HCT116 (cell line): Measurements from ENCODE around the gene ST6GALNAC2.

ENCODE experiments used
- ATF3 ChIP-seq: IDR thresholded peaks from 2 replicates; pipeline ENCODE4 v1.6.1; 2012
- EGR1 ChIP-seq: IDR thresholded peaks from 2 replicates; pipeline ENCODE4 v1.6.1; 2012; ENCODE audit warnings: low read depth
- EZH2 ChIP-seq: fragments of 200-600 bp; sonication (generic); IDR thresholded peaks from 2 replicates; pipeline ENCODE4 v1.6.1; 2017; ENCODE audit warnings: antibody characterized with exemption, mixed run types
- MAX ChIP-seq: IDR thresholded peaks from 2 replicates; pipeline ENCODE4 v1.6.1; 2012
- POLR2A ChIP-seq: IDR thresholded peaks from 2 replicates; pipeline ENCODE4 v1.7.0; 2011; ENCODE audit warnings: borderline replicate concordance; ENCODE audit not compliant: insufficient read depth, insufficient read length; ENCODE audit errors: extremely low read depth
- POLR2AphosphoS5 ChIP-seq: IDR thresholded peaks from 2 replicates; pipeline ENCODE4 v1.6.1; 2011; ENCODE audit warnings: mild to moderate bottlenecking, low read depth, low read length, moderate library complexity
- RAD21 ChIP-seq: IDR thresholded peaks from 2 replicates; pipeline ENCODE4 v1.6.1; 2012; ENCODE audit warnings: low read depth, mild to moderate bottlenecking
- YY1 ChIP-seq: IDR thresholded peaks from 2 replicates; pipeline ENCODE4 v1.6.1; 2011; ENCODE audit warnings: low read length, low read depth, moderate library complexity, mild to moderate bottlenecking; ENCODE audit not compliant: insufficient replicate concordance; ENCODE audit errors: extremely low read depth
- TF ChIP-seq, protein P1 (sequence below), 3 experiments: fragments of 200-600 bp in 1 of 3; sonication (generic) in 1 of 3; IDR thresholded peaks in 2 of 3; conservative IDR thresholded peaks in 1 of 3; 2 replicates each; pipeline ENCODE4 v1.5.1; 2012 to 2017; ENCODE audit warnings: low read depth in 2 of 3, low read length in 2 of 3, antibody characterized with exemption in 1 of 3, borderline replicate concordance in 1 of 3, control low read depth in 1 of 3, mild to moderate bottlenecking in 1 of 3, mixed read lengths in 1 of 3, mixed run types in 1 of 3, moderate library complexity in 1 of 3; ENCODE audit not compliant: insufficient read depth in 1 of 3
- TF ChIP-seq, protein P2 (sequence below): IDR thresholded peaks from 2 replicates; pipeline ENCODE4 v1.6.1; 2012; ENCODE audit warnings: low read depth

GRCh38 chr17:76524598-76525512 is 60.8 kb downstream of the ST6GALNAC2 start:
- TF ChIP-seq, protein P1, sequence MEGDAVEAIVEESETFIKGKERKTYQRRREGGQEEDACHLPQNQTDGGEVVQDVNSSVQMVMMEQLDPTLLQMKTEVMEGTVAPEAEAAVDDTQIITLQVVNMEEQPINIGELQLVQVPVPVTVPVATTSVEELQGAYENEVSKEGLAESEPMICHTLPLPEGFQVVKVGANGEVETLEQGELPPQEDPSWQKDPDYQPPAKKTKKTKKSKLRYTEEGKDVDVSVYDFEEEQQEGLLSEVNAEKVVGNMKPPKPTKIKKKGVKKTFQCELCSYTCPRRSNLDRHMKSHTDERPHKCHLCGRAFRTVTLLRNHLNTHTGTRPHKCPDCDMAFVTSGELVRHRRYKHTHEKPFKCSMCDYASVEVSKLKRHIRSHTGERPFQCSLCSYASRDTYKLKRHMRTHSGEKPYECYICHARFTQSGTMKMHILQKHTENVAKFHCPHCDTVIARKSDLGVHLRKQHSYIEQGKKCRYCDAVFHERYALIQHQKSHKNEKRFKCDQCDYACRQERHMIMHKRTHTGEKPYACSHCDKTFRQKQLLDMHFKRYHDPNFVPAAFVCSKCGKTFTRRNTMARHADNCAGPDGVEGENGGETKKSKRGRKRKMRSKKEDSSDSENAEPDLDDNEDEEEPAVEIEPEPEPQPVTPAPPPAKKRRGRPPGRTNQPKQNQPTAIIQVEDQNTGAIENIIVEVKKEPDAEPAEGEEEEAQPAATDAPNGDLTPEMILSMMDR (IDR thresholded peaks at IDR 0.05 in 2 of 3, conservative IDR thresholded peaks at IDR 0.05 in 1 of 3; ENCODE audit: borderline replicate concordance in 1 of 3, insufficient read depth in 1 of 3, low read depth in 2 of 3, low read length in 2 of 3) = no peak
- TF ChIP-seq RAD21 (no peak), MAX (no peak), ATF3 (no peak), POLR2AphosphoS5 (no peak), POLR2A (peak; percentile 39), EGR1 (no peak), EZH2 (no peak), YY1 (no peak)
- TF ChIP-seq, protein P2, sequence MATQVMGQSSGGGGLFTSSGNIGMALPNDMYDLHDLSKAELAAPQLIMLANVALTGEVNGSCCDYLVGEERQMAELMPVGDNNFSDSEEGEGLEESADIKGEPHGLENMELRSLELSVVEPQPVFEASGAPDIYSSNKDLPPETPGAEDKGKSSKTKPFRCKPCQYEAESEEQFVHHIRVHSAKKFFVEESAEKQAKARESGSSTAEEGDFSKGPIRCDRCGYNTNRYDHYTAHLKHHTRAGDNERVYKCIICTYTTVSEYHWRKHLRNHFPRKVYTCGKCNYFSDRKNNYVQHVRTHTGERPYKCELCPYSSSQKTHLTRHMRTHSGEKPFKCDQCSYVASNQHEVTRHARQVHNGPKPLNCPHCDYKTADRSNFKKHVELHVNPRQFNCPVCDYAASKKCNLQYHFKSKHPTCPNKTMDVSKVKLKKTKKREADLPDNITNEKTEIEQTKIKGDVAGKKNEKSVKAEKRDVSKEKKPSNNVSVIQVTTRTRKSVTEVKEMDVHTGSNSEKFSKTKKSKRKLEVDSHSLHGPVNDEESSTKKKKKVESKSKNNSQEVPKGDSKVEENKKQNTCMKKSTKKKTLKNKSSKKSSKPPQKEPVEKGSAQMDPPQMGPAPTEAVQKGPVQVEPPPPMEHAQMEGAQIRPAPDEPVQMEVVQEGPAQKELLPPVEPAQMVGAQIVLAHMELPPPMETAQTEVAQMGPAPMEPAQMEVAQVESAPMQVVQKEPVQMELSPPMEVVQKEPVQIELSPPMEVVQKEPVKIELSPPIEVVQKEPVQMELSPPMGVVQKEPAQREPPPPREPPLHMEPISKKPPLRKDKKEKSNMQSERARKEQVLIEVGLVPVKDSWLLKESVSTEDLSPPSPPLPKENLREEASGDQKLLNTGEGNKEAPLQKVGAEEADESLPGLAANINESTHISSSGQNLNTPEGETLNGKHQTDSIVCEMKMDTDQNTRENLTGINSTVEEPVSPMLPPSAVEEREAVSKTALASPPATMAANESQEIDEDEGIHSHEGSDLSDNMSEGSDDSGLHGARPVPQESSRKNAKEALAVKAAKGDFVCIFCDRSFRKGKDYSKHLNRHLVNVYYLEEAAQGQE = no peak
